GM21576 (cell line): ENCODE data around the gene PEA15.

Experiments
- ATAC-seq: cut with Tn5 transposase; IDR thresholded peaks from one replicate; pipeline ENCODE4 v1.9.1; 2021; ENCODE audit warnings: mild to moderate bottlenecking, moderate library complexity; ENCODE audit not compliant: unreplicated experiment

The PEA15 gene

GRCh38 chr1:160178731-160179130 is 26.5 kb upstream of the PEA15 start:
- no peak for ATAC-seq

GRCh38 chr1:160179336-160179735 is 25.8 kb upstream of the PEA15 start:
- no peak for ATAC-seq

- ATAC-seq, result no peak
Measured at GRCh38 chr1:160186246-160186645, 18.9 kb upstream of the PEA15 start.

GRCh38 chr1:160186729-160187128 is 18.5 kb upstream of the PEA15 start:
- no peak for ATAC-seq

GRCh38 chr1:160187407-160187806 is 17.8 kb upstream of the PEA15 start:
- no peak for ATAC-seq

DNA sequence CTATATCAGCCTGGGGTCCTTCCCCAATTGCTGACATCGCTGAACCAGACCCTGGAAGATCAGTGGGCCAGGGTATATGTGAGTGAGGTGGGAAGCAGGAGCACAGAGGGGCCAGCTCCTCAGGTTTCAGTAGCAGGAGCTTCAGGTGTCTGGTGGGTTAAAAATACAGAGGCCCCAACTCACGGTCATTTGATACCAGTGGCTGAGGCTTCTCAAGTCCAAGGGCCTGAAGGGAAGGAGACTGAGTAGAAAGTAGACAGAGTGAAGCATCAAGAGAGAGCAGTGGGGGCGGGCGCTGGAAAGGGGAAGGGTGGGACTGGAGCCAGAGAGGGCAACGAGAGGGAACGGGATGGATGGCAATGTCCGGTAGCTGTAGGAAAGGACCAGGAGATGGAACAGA is 16.8 kb upstream of the PEA15 start:
- ATAC-seq, result no peak

DNA sequence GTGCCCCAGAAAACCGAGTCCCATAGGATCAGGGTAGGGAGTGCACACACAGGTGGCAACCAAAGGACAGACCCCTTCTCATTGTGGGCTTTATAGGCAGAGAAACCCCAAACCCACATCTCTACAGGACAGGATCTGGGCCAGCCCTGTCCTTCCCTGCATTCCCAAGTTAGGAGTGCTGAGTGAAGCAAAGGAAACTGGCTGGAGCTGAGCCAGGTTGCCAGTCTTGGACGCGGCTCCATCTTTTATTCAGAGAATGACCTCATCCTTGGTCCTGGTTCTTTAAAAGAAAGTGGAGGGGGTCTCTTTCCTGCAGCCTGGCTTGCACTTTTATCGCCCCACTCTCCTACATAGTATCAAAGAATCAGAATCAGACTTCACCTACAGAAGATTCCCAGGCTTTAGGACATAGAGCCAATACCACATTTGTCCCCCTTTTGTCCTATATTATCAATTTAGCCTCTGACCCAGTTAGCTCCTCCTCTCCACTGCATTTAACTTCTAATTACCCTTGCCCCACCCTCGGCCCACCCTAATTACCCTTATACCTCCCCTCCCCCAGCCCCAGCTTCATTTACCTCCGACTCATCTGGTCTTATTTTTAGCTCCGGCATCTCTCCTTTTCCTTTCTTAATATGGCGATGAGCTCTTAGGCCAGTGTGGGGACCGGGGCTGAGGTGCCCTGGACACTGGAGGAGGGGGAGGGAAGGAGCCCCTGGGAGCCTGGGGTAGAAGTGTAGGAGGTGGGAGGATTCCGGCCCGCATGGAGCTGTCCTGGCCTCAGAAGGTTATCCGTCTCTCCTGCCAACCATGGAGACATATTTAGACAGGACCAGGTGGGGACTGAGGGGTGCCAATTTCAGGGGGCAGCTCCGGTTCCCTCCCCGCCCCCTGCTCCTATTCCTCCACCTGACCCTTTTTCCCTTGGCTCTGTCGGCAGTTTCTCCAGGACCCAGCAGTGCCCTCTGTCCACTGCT is 15.2 kb upstream of the PEA15 start, which contains the start of gene CASQ1:
CASQ1 (plus strand) TSS at position 927 of the 977 bp plus-strand sequence. CDS start 177 bp downstream, outside the sequence.
- no peak for ATAC-seq

GRCh38 chr1:160191756-160192155 is 13.4 kb upstream of the PEA15 start:
- ATAC-seq, result no peak

DNA sequence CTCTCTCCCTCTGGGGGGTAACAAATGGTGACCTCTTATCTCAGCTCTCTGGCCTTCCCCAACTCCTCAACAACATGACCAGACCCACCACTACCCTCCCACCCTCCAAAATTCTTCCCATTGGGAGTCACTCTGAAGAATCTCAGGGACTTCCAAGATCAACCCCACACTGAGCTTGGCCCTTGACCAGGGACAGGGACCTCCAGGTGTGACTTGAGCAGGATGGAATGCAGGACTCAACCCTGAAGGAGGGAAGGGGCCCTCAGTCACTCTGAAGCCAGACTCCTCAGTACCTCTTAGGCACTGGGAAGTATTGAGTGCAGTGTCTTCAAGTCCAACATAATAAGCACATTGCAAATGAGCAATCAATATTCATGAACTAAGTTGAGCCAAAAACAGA is 12.9 kb upstream of the PEA15 start:
- no peak for ATAC-seq

GRCh38 chr1:160193091-160193819 is 11.9 kb upstream of the PEA15 start:
- ATAC-seq, result no peak

- ATAC-seq, result no peak
Measured at GRCh38 chr1:160193832-160194736, 11.1 kb upstream of the PEA15 start.

DNA sequence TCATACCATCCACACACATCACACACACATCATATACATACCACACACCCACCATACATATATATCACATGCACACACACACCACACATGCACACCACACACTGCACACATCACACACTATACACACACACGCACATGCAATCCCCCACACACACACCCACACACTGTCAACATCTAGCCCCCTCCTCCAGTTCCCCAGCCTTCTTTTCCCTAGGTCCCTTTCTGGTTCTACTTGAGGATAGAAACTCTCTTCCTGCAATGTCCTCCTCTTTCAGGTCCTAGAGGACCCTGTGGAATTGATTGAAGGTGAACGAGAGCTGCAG is 10.5 kb upstream of the PEA15 start:
- ATAC-seq, result no peak

GRCh38 chr1:160196143-160196542 is 9.0 kb upstream of the PEA15 start:
- no peak for ATAC-seq

GRCh38 chr1:160197231-160197630 is 8.0 kb upstream of the PEA15 start:
- no peak for ATAC-seq

DNA sequence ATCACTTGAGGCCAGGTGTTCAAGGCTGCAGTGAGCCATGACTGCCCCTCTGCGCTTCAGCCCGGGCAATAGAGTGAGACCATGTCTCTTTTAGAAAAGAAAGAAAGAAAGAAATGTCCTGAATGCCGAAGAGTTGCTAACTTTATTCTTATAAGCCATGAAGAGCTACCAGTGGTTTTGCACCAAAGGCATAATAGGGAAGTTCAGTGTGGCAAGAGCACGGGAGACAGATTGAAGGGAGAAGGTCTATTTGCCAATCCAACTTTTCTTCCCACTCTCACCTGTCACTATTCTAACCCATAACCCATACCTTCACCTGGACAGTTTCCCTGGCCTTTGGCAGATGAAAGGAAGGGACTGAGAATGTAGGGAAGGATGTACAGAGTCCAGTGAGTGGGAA is 4.4 kb upstream of the PEA15 start:
- no peak for ATAC-seq

DNA sequence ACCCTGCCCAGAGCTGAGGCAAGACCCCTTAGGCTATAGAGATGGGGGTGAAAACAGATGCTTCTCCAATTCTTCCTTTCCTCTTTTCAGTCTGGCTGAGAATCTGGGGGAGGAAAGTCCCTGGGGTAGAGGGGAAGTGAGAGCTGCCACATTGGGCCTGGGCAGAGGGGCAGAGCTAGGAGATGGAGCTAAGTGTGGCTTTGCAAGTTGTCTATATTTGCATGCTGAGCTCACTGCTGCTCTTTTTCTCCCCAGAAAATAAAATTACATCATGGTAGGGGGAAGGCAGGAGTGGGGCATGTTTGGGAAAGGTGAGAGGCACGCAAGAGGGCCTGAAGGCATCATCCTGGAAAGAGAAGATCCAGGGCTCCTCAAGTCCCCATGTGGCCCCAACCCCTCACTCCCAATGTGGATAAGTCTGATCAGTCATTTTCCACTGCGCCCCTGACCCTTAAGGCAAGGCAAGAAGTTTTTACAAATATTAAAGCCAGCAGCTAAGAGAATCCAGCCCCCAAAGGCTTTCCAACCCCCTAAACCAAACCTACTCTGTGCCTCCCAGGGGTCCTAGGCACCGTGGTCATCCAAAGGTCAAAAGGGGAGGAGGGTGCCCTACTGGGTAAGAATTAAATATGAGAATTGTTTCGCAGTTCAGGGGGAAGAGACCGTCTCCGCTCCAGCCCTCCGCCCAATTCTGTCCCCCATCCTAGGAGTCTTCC is 500 bp upstream of the PEA15 start:
- peak; percentile 61 for ATAC-seq

GRCh38 chr1:160206036-160206389 is 829 bp downstream of the PEA15 start:
- peak; percentile 40 for ATAC-seq

GRCh38 chr1:160206421-160207117 is 1.4 kb downstream of the PEA15 start:
- no peak for ATAC-seq

DNA sequence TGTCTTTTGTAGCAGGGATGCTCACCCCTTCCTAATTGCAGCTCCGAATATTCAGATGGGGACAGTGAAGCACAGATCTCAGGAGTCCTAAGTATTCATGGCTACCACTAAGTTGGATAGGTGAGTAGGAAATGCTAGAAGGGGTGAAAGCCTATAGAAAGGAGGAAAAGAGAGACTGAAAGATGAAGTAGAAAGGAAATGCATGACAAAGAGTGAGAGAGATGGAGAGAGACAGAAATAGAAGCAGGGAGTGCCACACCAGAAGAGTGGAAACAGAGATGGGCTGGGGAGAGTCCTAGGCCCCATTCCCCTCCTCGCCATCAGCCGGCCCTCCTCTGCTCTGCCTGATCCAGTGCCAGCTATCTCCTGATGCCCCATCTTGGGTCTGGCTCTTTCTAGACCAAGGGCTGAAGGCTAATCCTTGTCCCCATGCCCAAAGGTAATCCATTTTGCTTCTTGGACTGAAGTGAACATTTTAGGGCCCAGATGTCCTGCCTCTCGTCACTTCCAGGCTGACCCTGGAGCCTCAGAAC is 2.0 kb downstream of the PEA15 start:
- no peak for ATAC-seq
